GM19463 (cell line): ENCODE results near the gene PNLIPRP1.

Experiments used
- ATAC-seq: cut with Tn5 transposase; IDR thresholded peaks from one replicate; pipeline ENCODE4 v1.9.1; 2021; ENCODE audit warnings: mild to moderate bottlenecking, moderate library complexity; ENCODE audit not compliant: unreplicated experiment

The PNLIPRP1 gene

DNA sequence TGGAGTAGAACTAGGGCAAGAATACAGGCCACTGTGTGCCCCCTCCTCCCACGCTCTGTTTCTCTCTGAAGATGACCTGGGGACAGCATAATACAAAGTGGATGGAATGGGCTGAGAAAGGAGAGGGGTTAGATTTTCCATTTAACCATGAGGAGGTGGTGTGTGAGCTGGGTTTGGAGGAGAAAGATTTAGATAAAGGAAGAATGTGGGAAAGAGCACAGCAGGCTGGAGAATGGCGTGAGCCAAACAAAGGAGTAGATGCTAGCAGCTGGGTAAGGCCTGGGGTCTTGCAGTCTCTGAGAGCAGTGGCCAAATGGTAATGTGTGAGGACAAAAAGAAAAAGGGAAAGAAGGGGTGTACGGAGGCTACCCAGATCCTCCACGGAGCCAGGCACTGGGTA lies 38.6 kb downstream of the PNLIPRP1 start:
- ATAC-seq, result no peak

- ATAC-seq, result no peak
Measured at GRCh38 chr10:116630020-116630419, 39.3 kb downstream of the PNLIPRP1 start.

GRCh38 chr10:116631871-116632295 lies 41.1 kb downstream of the PNLIPRP1 start:
- ATAC-seq, result no peak

GRCh38 chr10:116632596-116633215 lies 41.9 kb downstream of the PNLIPRP1 start:
- ATAC-seq, result no peak

DNA sequence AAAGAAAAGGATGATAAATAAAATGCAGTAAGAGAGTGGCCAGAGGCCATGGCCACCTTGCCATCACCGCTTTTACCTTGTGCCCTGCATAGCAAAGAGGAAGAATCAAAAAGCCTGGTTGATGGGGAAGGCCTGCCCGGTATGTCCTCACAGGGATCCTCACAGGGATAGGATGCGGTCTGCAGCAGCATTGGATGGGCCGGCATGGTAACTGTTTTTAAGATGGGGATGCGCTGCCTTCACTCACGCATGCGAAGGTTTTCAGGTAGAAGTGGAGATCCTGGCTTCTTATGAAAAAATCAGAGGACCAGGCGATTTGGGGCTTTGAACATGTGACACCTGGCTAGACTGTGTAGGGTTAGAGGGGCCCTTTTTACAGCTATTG lies 42.4 kb downstream of the PNLIPRP1 start:
- no peak for ATAC-seq

GRCh38 chr10:116634126-116634975 lies 43.6 kb downstream of the PNLIPRP1 start:
- ATAC-seq, result no peak

GRCh38 chr10:116636385-116636784 lies 45.6 kb downstream of the PNLIPRP1 start:
- no peak for ATAC-seq

DNA sequence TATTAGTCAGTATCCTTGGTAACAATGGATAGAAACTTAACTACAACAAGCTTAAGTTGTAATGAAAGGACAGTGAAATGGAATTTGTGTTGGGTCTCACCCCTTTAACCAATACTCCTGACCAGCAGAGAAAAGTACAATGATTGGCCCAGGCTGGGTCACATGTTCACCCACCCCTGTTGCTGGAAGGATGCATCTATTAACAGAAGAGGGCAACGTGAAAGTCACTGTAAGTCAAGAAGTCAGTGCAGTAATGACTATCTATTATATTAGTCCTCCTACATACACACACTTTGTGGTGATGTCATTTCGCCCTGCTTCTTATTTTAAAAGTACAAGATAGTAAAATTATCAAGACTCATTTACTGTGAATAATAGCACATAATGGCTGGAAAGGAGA lies 46.2 kb downstream of the PNLIPRP1 start:
- no peak for ATAC-seq

DNA sequence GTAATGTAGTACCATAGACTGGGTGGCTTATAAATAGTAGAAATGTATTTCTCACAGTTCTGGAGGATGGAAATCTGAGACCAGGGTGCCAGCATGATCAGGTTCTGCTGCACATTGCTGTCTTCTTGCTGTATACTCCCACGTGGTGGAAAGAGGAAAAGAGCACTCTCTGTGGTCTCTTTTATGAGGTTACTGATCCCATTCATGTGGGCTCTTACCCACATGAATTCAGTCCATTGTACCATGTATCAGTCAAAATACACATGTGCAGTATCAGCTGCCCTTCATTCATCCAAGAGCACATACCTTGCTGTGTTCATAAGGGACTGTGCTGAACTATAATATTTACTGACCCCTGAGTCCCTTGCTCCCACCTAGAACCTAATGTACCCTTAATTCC lies 47.1 kb downstream of the PNLIPRP1 start:
- ATAC-seq, result no peak

GRCh38 chr10:116646502-116646901 lies 55.7 kb downstream of the PNLIPRP1 start:
- ATAC-seq, result no peak

- ATAC-seq, result no peak
Measured at GRCh38 chr10:116648903-116649302, 58.1 kb downstream of the PNLIPRP1 start.

DNA sequence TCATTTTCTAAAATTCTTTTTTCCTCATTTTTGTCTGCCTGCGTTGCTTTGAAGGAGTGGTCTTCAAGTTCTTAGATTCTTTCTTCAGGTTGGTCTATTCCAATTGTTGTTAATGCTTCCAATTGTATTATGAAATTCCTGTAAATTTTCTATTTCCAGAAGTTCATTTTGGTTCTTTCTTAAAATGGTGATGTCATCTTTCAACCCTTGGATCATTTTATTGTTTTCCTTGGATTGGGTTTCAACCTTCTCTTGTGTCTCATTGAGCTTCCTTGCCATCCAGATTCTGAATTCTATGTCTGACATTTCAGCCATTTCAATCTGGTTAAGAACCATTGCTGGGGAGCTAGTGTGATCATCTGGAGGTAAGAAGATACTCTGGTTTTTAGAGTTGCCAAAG lies 63.1 kb downstream of the PNLIPRP1 start:
- ATAC-seq, result no peak

DNA sequence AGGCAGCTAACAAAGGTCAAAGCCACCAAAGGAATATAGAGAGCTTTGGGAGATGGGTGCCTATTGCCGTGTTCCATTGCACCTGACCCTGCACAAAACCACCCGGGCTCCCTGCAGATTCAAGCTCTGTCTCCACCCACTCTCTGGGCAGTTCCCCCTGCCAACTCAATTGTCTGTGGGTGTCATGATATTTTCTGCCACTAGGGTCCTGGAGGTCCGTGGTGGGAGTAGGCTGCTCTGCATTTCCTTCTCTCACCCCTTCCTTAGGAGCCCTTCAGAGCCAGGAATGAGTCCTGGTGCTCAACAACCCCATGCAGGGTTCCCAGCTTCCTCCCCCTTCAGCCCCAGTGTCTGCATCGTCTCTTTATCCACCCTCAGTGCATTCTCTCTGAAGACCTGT lies 64.1 kb downstream of the PNLIPRP1 start:
- ATAC-seq, result no peak

DNA sequence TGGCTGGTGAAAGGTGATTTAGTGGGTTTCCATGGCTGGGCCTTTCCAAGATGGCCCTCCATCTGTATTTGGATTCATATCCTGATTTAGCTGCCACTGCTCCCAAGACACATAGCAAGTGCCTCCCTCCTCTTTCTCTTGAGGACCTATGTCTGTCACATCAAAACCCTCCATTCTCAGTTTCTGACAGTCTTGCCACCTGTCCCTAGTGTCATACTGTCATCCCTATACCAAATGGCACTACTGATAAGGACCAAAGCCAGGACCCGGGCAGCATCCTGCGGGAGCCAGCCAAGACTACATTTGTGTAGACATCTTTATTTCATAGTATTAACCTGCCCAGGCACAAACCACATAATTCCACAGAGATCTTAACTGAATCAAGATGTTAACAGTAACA lies 64.8 kb downstream of the PNLIPRP1 start:
- no peak for ATAC-seq

DNA sequence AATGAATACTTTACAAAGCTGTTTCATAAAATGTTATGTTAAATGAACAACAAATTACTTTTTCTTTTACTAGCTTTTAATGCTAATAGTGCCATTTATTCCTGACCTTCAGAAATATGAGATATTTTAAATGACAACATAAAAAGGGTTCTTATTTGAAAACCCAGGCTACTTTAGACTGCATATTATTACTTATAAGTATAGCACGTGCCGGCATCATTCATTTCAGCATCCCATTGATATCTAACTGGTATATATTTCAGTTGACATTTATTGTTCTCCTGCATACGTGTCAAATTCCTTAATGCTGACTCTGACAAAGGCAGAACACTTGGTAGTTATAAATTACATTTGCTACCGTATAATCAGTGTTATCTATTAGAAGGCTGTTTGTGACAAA lies 65.3 kb downstream of the PNLIPRP1 start:
- ATAC-seq, result no peak

DNA sequence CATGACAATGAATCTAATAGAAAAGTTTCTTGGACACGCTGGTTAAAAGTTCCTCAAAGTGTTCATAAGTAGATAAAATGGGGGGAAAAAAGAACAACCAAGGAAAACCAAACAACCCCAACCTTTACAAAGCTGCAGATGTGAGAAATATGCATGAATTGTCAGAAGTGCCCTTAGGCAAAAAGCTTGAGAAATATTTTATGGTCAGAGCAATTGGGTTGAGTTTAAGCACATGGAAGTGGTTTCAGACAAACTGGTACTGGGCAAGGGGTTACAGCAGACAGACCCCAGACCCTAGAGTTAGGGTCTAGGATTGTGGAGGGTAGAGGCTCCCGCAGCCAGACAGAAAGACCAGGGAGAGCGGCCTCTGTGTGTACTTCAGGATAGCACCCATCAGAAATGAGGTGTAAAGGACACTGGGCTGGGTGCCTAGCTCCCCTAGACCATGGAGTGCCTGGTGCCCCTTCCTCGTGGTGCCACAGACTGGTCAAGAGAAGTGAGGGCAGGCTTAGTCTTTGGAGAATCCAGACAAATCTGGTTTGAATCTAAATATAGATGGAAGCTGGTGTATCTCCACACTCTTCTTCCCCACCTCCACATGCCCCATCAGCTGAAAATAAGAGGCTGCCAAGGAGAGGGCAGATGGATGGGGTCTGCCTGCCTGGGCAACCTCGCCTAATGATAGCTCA lies 67.2 kb downstream of the PNLIPRP1 start:
- no peak for ATAC-seq
